Body of pancreas (tissue), 4 donors: ENCODE measurements around the gene TBC1D17. TPM values are rescaled to one million over a fixed set of nuclear protein-coding genes. Genes with fewer than 3 reads are reported as not detected.

Experiments
- ATAC-seq: fragments of 150-250 bp; one replicate; pipeline ENCODE4 v1.9.1; 2016
- DNase-seq, 4 donors: peaks; one replicate each; pipeline ENCODE4 v3.0.0-alpha.2; 2019
- H3K27ac ChIP-seq, 4 donors: fragments of 200-600 bp; sonication (generic); 1 replicate in 3 of 4; 2 replicates in 1 of 4; pipeline versions ENCODE4 v1.5.1 to v1.6.1; 2016 to 2019; ENCODE audit warnings: mild to moderate bottlenecking in 1 of 4, mixed read lengths in 1 of 4, moderate library complexity in 1 of 4
- H3K27me3 ChIP-seq, 2 donors: fragments of 200-600 bp; sonication (generic); one replicate each; pipeline ENCODE4 v1.6.0; 2016; ENCODE audit warnings: mild to moderate bottlenecking in 1 of 2
- H3K36me3 ChIP-seq, 2 donors: fragments of 200-600 bp; sonication (generic); replicated peaks in 1 of 2; 2 replicates each; pipeline ENCODE4 v1.5.1; 2016; ENCODE audit warnings: low read depth in 2 of 2; ENCODE audit not compliant: insufficient read depth in 1 of 2
- H3K4me1 ChIP-seq: fragments of 200-600 bp; sonication (generic); one replicate; pipeline ENCODE4 v1.6.0; 2016
- H3K4me3 ChIP-seq, 2 donors: fragments of 200-600 bp; sonication (generic); 1 replicate in 1 of 2; 2 replicates in 1 of 2; pipeline ENCODE4 v1.5.1; 2016 to 2019
- H3K9me3 ChIP-seq, 3 donors: fragments of 200-600 bp; sonication (generic); 1 replicate in 2 of 3; 2 replicates in 1 of 3; pipeline ENCODE4 v1.5.1; 2016
- CTCF ChIP-seq, 7 experiments: fragments of 450-650 bp in 4 of 7; fragments of 200-600 bp in 3 of 7; sonication (generic) in 3 of 7; IDR thresholded peaks; one replicate each; pipeline ENCODE4 v1.5.1; 2016 to 2019; ENCODE audit warnings: antibody characterized with exemption in 7 of 7
- POLR2A ChIP-seq, 3 donors: fragments of 450-650 bp; IDR thresholded peaks; one replicate each; pipeline ENCODE4 v1.6.1; 2016; ENCODE audit warnings: antibody characterized with exemption in 3 of 3, mild to moderate bottlenecking in 2 of 3
- WGBS, 2 donors: methylation state at CpG; one replicate each; pipeline ENCODE4 v1.1.5; 2017; 5-methylcytosine and 5-hydroxymethylcytosine counted together
- intact Hi-C: fragments of 100-400 bp; cut with DNase I; formaldehyde crosslinking; loops from one replicate; pipeline ENCODE4 v1.15.1; 2023
- total RNA-seq, 2 donors: library from RNA; depleted of rRNA; stranded (reverse); fragments of >200 nt; gene quantifications; one replicate each; pipeline ENCODE4 v1.1.0, GENCODE V29; 2016

The TBC1D17 gene
- total RNA-seq, 2 donors from 2014 or later: 25.9 to 37.6 TPM

- Histone ChIP-seq H3K27me3 (no peaks in the 10 kb centered on the region), H3K9me3 (no peaks in the 10 kb centered on the region), H3K4me3 (no peak overlapping the region), H3K4me1 (peaks cover under 1% of the 10 kb centered on the region), H3K36me3 (peaks cover 17 to 20% of the 10 kb centered on the region in 2 donors), H3K27ac (no peak overlapping the region)
- no peak for ATAC-seq
- TF ChIP-seq CTCF (IDR thresholded peaks at IDR 0.05) (no peak), POLR2A (IDR thresholded peaks at IDR 0.05) (no peak)
- DNase-seq: no peak
- WGBS, 2 donors: 84 to 91% methylated on average over 14 to 20 of the region's 22 CpGs
- intact Hi-C loops: no loop called here
Measured at GRCh38 chr19:49859682-49860335, 17.7 kb upstream of the TBC1D17 start.

GRCh38 chr19:49860336-49861102 is 17.0 kb upstream of the TBC1D17 start:
- H3K27ac ChIP-seq: peak overlapping the region in 1 of 4 donors; percentile 25
- no peak for TF ChIP-seq POLR2A (IDR thresholded peaks at IDR 0.05)
- no peak for TF ChIP-seq CTCF (IDR thresholded peaks at IDR 0.05)
- ATAC-seq (no peak), DNase-seq (no peak)
- H3K4me1 ChIP-seq: peaks cover 8% of the 10 kb centered on the region
- H3K9me3 ChIP-seq: no peaks in the 10 kb centered on the region
- H3K27me3 ChIP-seq: no peaks in the 10 kb centered on the region
- no peak overlapping the region for H3K4me3 ChIP-seq
- 72% methylated on average over 16 of the region's 17 CpGs for WGBS, 2 donors
- H3K36me3 ChIP-seq: peaks cover 17 to 20% of the 10 kb centered on the region in 2 donors
- intact Hi-C loops: no loop called here

GRCh38 chr19:49861107-49861506 is 16.4 kb upstream of the TBC1D17 start:
- DNase-seq: peak in 1 of 4 donors; percentile 8
- H3K4me1 ChIP-seq: peaks cover 14% of the 10 kb centered on the region
- no peak overlapping the region for H3K4me3 ChIP-seq
- no peak for ATAC-seq
- intact Hi-C loops: no loop called here
- whole genome bisulfite sequencing, 2 donors: 61 to 72% methylated on average over 13 of the region's 13 CpGs
- peak overlapping the region in 1 of 4 donors; percentile 25 for H3K27ac ChIP-seq
- H3K36me3 ChIP-seq: peaks cover 17 to 20% of the 10 kb centered on the region in 2 donors
- no peaks in the 10 kb centered on the region for H3K9me3 ChIP-seq
- no peaks in the 10 kb centered on the region for H3K27me3 ChIP-seq
- no peak for TF ChIP-seq POLR2A (IDR thresholded peaks at IDR 0.05)
- TF ChIP-seq CTCF (IDR thresholded peaks at IDR 0.05): no peak

- DNase-seq (peak in 1 of 4 donors; percentile 4), ATAC-seq (no peak)
- Histone ChIP-seq H3K4me1 (peaks cover 20% of the 10 kb centered on the region), H3K9me3 (no peaks in the 10 kb centered on the region), H3K4me3 (no peak overlapping the region), H3K36me3 (peaks cover 15 to 20% of the 10 kb centered on the region in 2 donors), H3K27me3 (no peaks in the 10 kb centered on the region), H3K27ac (no peak overlapping the region)
- TF ChIP-seq CTCF (IDR thresholded peaks at IDR 0.05): no peak
- intact Hi-C loops: no loop called here
- 85 to 92% methylated on average over 42 to 59 of the region's 60 CpGs for WGBS, 2 donors
Measured at GRCh38 chr19:49861541-49862378, 15.7 kb upstream of the TBC1D17 start.
